IPS-15b (cell line): ENCODE data around the gene DCTN4.

Source experiments
- H3K27me3 ChIP-seq: one replicate; pipeline ENCODE4 v1.6.1; 2013; ENCODE audit warnings: low read length; ENCODE audit not compliant: control insufficient read depth, insufficient read depth
- H3K36me3 ChIP-seq: one replicate; pipeline ENCODE4 v1.6.1; 2013; ENCODE audit warnings: low read length; ENCODE audit not compliant: control insufficient read depth, insufficient read depth
- H3K4me1 ChIP-seq: one replicate; pipeline ENCODE4 v1.6.1; 2013; ENCODE audit warnings: mild to moderate bottlenecking, low read length; ENCODE audit not compliant: control insufficient read depth, insufficient read depth
- H3K4me3 ChIP-seq: one replicate; pipeline ENCODE4 v1.5.1; 2013; ENCODE audit warnings: low read depth, low read length
- H3K9ac ChIP-seq: one replicate; pipeline ENCODE4 v1.6.1; 2013; ENCODE audit warnings: low read depth, mild to moderate bottlenecking, low read length
- H3K9me3 ChIP-seq: one replicate; pipeline ENCODE4 v1.6.1; 2013; ENCODE audit warnings: mild to moderate bottlenecking, low read length; ENCODE audit not compliant: control insufficient read depth, insufficient read depth

The DCTN4 gene

GRCh38 chr5:150723845-150724244, 35.0 kb downstream of the DCTN4 start:
- Histone ChIP-seq H3K9me3 (no peaks in the 10 kb centered on the region), H3K27me3 (no peaks in the 10 kb centered on the region), H3K9ac (no peak overlapping the region), H3K4me3 (no peak overlapping the region), H3K36me3 (no peaks in the 10 kb centered on the region), H3K4me1 (no peaks in the 10 kb centered on the region)

- no peaks in the 10 kb centered on the region for H3K27me3 ChIP-seq
- peaks cover 4% of the 10 kb centered on the region for H3K36me3 ChIP-seq
- no peaks in the 10 kb centered on the region for H3K9me3 ChIP-seq
- H3K9ac ChIP-seq = no peak overlapping the region
- no peak overlapping the region for H3K4me3 ChIP-seq
- H3K4me1 ChIP-seq = peaks cover 12% of the 10 kb centered on the region
Observed at GRCh38 chr5:150710165-150710564, 48.7 kb downstream of the DCTN4 start.

GRCh38 chr5:150706776-150707390, 51.9 kb downstream of the DCTN4 start:
- H3K9me3 ChIP-seq = no peaks in the 10 kb centered on the region
- peaks cover 12% of the 10 kb centered on the region for H3K4me1 ChIP-seq
- no peaks in the 10 kb centered on the region for H3K27me3 ChIP-seq
- peaks cover 4% of the 10 kb centered on the region for H3K36me3 ChIP-seq
- H3K9ac ChIP-seq = no peak overlapping the region
- no peak overlapping the region for H3K4me3 ChIP-seq

- H3K9ac ChIP-seq = no peak overlapping the region
- no peaks in the 10 kb centered on the region for H3K27me3 ChIP-seq
- H3K4me3 ChIP-seq = no peak overlapping the region
- H3K9me3 ChIP-seq = no peaks in the 10 kb centered on the region
- H3K36me3 ChIP-seq = no peaks in the 10 kb centered on the region
- peaks cover 14% of the 10 kb centered on the region for H3K4me1 ChIP-seq
Observed at GRCh38 chr5:150703762-150704161, 55.1 kb downstream of the DCTN4 start.

- Histone ChIP-seq H3K9me3 (no peaks in the 10 kb centered on the region), H3K36me3 (peaks cover 19% of the 10 kb centered on the region), H3K4me3 (peak within 1 kb of the TSS; percentile 95), H3K4me1 (peaks cover 7% of the 10 kb centered on the region), H3K27me3 (no peaks in the 10 kb centered on the region), H3K9ac (peak within 1 kb of the TSS; percentile 95)
Observed at GRCh38 chr5:150700594-150701377, 58.0 kb downstream of the DCTN4 start, which contains the start of gene RBM22. TSS of gene RBM22 (minus strand) at chr5:150701062. CDS start at chr5:150700985, 77 bp downstream.

- Histone ChIP-seq H3K9ac (peak overlapping the region; percentile 95), H3K36me3 (peaks cover 22% of the 10 kb centered on the region), H3K4me1 (peaks cover 7% of the 10 kb centered on the region), H3K27me3 (no peaks in the 10 kb centered on the region), H3K9me3 (no peaks in the 10 kb centered on the region), H3K4me3 (peak overlapping the region; percentile 95)
Observed at GRCh38 chr5:150700246-150700593, 58.6 kb downstream of the DCTN4 start.

- H3K27me3 ChIP-seq = no peaks in the 10 kb centered on the region
- H3K4me3 ChIP-seq = no peak overlapping the region
- H3K9ac ChIP-seq = no peak overlapping the region
- H3K36me3 ChIP-seq = peaks cover 51% of the 10 kb centered on the region
- H3K9me3 ChIP-seq = no peaks in the 10 kb centered on the region
- peaks cover under 1% of the 10 kb centered on the region for H3K4me1 ChIP-seq
Observed at GRCh38 chr5:150694612-150695011, 64.2 kb downstream of the DCTN4 start.

GRCh38 chr5:150692276-150692675, 66.5 kb downstream of the DCTN4 start:
- no peak overlapping the region for H3K4me3 ChIP-seq
- no peaks in the 10 kb centered on the region for H3K4me1 ChIP-seq
- no peak overlapping the region for H3K9ac ChIP-seq
- H3K36me3 ChIP-seq = peaks cover 42% of the 10 kb centered on the region
- H3K27me3 ChIP-seq = no peaks in the 10 kb centered on the region
- H3K9me3 ChIP-seq = no peaks in the 10 kb centered on the region

- no peaks in the 10 kb centered on the region for H3K27me3 ChIP-seq
- no peak overlapping the region for H3K4me3 ChIP-seq
- H3K4me1 ChIP-seq = no peaks in the 10 kb centered on the region
- no peak overlapping the region for H3K9ac ChIP-seq
- H3K9me3 ChIP-seq = no peaks in the 10 kb centered on the region
- peaks cover 32% of the 10 kb centered on the region for H3K36me3 ChIP-seq
Observed at GRCh38 chr5:150690760-150691159, 68.1 kb downstream of the DCTN4 start.

GRCh38 chr5:150689120-150689519, 69.7 kb downstream of the DCTN4 start:
- H3K4me1 ChIP-seq = no peaks in the 10 kb centered on the region

GRCh38 chr5:150676578-150676977, 82.2 kb downstream of the DCTN4 start:
- Histone ChIP-seq H3K9me3 (no peaks in the 10 kb centered on the region), H3K27me3 (no peaks in the 10 kb centered on the region), H3K4me3 (no peak overlapping the region)

More at GRCh38 chr5:150689120-150689519, 69.7 kb downstream of the DCTN4 start:
- H3K36me3 ChIP-seq = peaks cover 26% of the 10 kb centered on the region
- no peaks in the 10 kb centered on the region for H3K9me3 ChIP-seq
- no peaks in the 10 kb centered on the region for H3K27me3 ChIP-seq
- no peak overlapping the region for H3K9ac ChIP-seq
- H3K4me3 ChIP-seq = no peak overlapping the region

GRCh38 chr5:150675069-150675468, 83.7 kb downstream of the DCTN4 start:
- no peak overlapping the region for H3K4me3 ChIP-seq

More at GRCh38 chr5:150676578-150676977, 82.2 kb downstream of the DCTN4 start:
- Histone ChIP-seq H3K9ac (no peak overlapping the region), H3K36me3 (no peaks in the 10 kb centered on the region), H3K4me1 (peaks cover 4% of the 10 kb centered on the region)

More at GRCh38 chr5:150675069-150675468, 83.7 kb downstream of the DCTN4 start:
- Histone ChIP-seq H3K9me3 (no peaks in the 10 kb centered on the region), H3K27me3 (no peaks in the 10 kb centered on the region), H3K9ac (no peak overlapping the region), H3K4me1 (peaks cover 16% of the 10 kb centered on the region), H3K36me3 (no peaks in the 10 kb centered on the region)
